ENCODE results near the gene EBNA1BP2.

DNA sequence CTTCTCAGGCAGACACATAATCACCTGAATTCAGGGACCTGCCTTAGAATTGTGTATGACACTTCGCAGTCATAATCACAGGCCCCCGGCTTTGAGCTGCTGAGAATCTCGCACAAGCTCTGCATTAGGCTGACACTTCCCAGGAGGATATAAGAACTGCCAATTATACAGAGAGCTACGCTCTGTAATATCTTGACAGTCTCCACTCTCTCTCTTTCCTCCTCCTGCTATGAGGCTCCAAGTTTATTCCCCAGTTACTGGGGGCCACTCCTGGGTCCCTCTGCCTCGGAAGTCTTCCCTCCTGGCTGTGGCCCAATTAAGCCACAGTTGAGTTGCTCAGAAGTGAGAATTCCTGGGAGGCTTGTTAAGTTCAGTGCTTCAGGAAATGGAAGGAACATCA lies 42.7 kb downstream of the EBNA1BP2 start:
- TF ChIP-seq, protein P1, sequence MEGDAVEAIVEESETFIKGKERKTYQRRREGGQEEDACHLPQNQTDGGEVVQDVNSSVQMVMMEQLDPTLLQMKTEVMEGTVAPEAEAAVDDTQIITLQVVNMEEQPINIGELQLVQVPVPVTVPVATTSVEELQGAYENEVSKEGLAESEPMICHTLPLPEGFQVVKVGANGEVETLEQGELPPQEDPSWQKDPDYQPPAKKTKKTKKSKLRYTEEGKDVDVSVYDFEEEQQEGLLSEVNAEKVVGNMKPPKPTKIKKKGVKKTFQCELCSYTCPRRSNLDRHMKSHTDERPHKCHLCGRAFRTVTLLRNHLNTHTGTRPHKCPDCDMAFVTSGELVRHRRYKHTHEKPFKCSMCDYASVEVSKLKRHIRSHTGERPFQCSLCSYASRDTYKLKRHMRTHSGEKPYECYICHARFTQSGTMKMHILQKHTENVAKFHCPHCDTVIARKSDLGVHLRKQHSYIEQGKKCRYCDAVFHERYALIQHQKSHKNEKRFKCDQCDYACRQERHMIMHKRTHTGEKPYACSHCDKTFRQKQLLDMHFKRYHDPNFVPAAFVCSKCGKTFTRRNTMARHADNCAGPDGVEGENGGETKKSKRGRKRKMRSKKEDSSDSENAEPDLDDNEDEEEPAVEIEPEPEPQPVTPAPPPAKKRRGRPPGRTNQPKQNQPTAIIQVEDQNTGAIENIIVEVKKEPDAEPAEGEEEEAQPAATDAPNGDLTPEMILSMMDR (IDR thresholded peaks at IDR 0.05), result no peak
- TF ChIP-seq ZFX (IDR thresholded peaks at IDR 0.05; ENCODE audit: borderline replicate concordance), result no peak
